Hindlimb muscle (tissue), 1 donor: ENCODE measurements around the gene TOB2. TPM values are rescaled to one million over a fixed set of nuclear protein-coding genes. Genes with fewer than 3 reads are reported as not detected.
"Not testable (repeated sequence)": the region's sequence is repeated elsewhere in the genome, so short reads cannot be mapped to it uniquely, and the experiment has no call there.

Experiments
- DNase-seq: peaks from one replicate; pipeline ENCODE4 v3.0.0-alpha.2; 2013
- polyA plus RNA-seq: library from polyadenylated mRNA; unstranded; fragments of 120-200 nt; gene quantifications from one replicate; pipeline ENCODE4 v1.2.1, GENCODE V29; 2013; ENCODE audit not compliant: insufficient read length

Gene TOB2
- polyA plus RNA-seq, 1 donor, result 40.7 TPM

GRCh38 chr22:41425660-41426365, 20.8 kb downstream of the TOB2 start:
- DNase-seq, result no peak

- no peak for DNase-seq
Measured at GRCh38 chr22:41418717-41419116, 27.9 kb downstream of the TOB2 start.

GRCh38 chr22:41417622-41418390, 28.8 kb downstream of the TOB2 start:
- DNase-seq, result peak; percentile 52

GRCh38 chr22:41415554-41415953, 31.0 kb downstream of the TOB2 start:
- DNase-seq, result no peak

- DNase-seq, result no peak
Measured at GRCh38 chr22:41411021-41411851, 35.4 kb downstream of the TOB2 start.

- no peak for DNase-seq
Measured at GRCh38 chr22:41410311-41410751, 36.3 kb downstream of the TOB2 start.

GRCh38 chr22:41408665-41409064, 37.9 kb downstream of the TOB2 start:
- DNase-seq, result no peak

- no peak for DNase-seq
Measured at GRCh38 chr22:41407433-41407832, 39.2 kb downstream of the TOB2 start.

GRCh38 chr22:41406410-41406809, 40.2 kb downstream of the TOB2 start:
- DNase-seq, result no peak

- no peak for DNase-seq
Measured at GRCh38 chr22:41405588-41405987, 41.0 kb downstream of the TOB2 start.

GRCh38 chr22:41403532-41404318, 42.9 kb downstream of the TOB2 start:
- DNase-seq, result peak; percentile 80

- DNase-seq, result not testable (repeated sequence)
Measured at GRCh38 chr22:41402851-41403250, 43.8 kb downstream of the TOB2 start.

GRCh38 chr22:41401781-41402648, 44.6 kb downstream of the TOB2 start:
- DNase-seq, result peak; percentile 52

- no peak for DNase-seq
Measured at GRCh38 chr22:41398921-41399320, 47.7 kb downstream of the TOB2 start.

GRCh38 chr22:41397143-41397811, 49.3 kb downstream of the TOB2 start:
- no peak for DNase-seq

GRCh38 chr22:41395531-41396240, 50.9 kb downstream of the TOB2 start:
- no peak for DNase-seq

- no peak for DNase-seq
Measured at GRCh38 chr22:41394012-41394356, 52.6 kb downstream of the TOB2 start.

- no peak for DNase-seq
Measured at GRCh38 chr22:41387341-41387740, 59.3 kb downstream of the TOB2 start.

- DNase-seq, result no peak
Measured at GRCh38 chr22:41384128-41384527, 62.5 kb downstream of the TOB2 start.
